A549 (cell line): ENCODE data around the gene EP400. TPM values are rescaled to one million over a fixed set of nuclear protein-coding genes. Genes with fewer than 3 reads are reported as not detected.

Experiments used
- ATAC-seq, 2 experiments: fragments of 200-7000 bp in 1 of 2; fragments of >200 bp in 1 of 2; cut with Nextera tagmentation in 1 of 2; cut with Tn5 transposase in 1 of 2; 3 replicates each; pipeline versions ENCODE4 v1.8.0 to v1.9.1; 2018 to 2020; ENCODE audit warnings: mild to moderate bottlenecking in 1 of 2, moderate library complexity in 1 of 2
- CTCF ChIA-PET: fragments of 300-600 bp; sonication (Branson Sonifier 250); formaldehyde crosslinking; extraction: SDS; loops from one replicate; lab custom pipeline; 2021; ENCODE audit warnings: antibody characterized with exemption, inconsistent platforms; lab: Yijun Ruan, JAX
- POLR2A ChIA-PET: fragments of 350-600 bp; formaldehyde crosslinking; extraction: SDS; loops from one replicate; lab custom pipeline; 2021; ENCODE audit warnings: antibody characterized with exemption, inconsistent platforms; lab: Yijun Ruan, JAX
- DNase-seq, 2 experiments: peaks; one replicate each; pipeline versions ENCODE4 v3.0.0 to v3.0.0-alpha.2; 2011 to 2016; ENCODE audit warnings: low read depth in 1 of 2, low spot score in 1 of 2
- FAIRE-seq: peaks from 2 replicates; lab custom pipeline; 2011; peaks lifted over from hg19 to GRCh38; lab: Jason Lieb, UNC
- H3K27ac ChIP-seq, 2 experiments: fragments of >200 bp; sonication (Bioruptor Twin); formaldehyde crosslinking; 3 replicates each; pipeline ENCODE4 v1.5.1; 2016 to 2017
- H3K4me1 ChIP-seq: fragments of >200 bp; sonication (Bioruptor Twin); formaldehyde crosslinking; 3 replicates; pipeline ENCODE4 v1.6.1; 2016
- H3K4me2 ChIP-seq: fragments of >200 bp; sonication (Bioruptor Twin); formaldehyde crosslinking; 3 replicates; pipeline ENCODE4 v1.6.1; 2016
- H3K4me3 ChIP-seq: fragments of >200 bp; sonication (Bioruptor Twin); formaldehyde crosslinking; 3 replicates; pipeline ENCODE4 v1.5.1; 2016
- H3K9me3 ChIP-seq: fragments of >200 bp; sonication (Bioruptor Twin); formaldehyde crosslinking; 3 replicates; pipeline ENCODE4 v1.6.1; 2016
- ATOH8 ChIP-seq: fragments of 250-450 bp; sonication (Bioruptor Pico); IDR thresholded peaks from 2 replicates; pipeline ENCODE4 v1.5.0; 2020; ENCODE audit warnings: low read depth, mild to moderate bottlenecking, moderate library complexity
- BCL3 ChIP-seq: fragments of >200 bp; sonication (Bioruptor Twin); formaldehyde crosslinking; IDR thresholded peaks from 3 replicates; pipeline ENCODE4 v1.6.1; 2016
- CBX2 ChIP-seq: fragments of 200-600 bp; sonication (generic); IDR thresholded peaks from 2 replicates; pipeline ENCODE4 v1.6.1; 2016; ENCODE audit warnings: low read depth, mild to moderate bottlenecking, borderline replicate concordance
- CBX8 ChIP-seq: fragments of 200-600 bp; sonication (generic); IDR thresholded peaks from 2 replicates; pipeline ENCODE4 v1.6.1; 2016
- EHF ChIP-seq: fragments of 250-450 bp; sonication (Bioruptor Pico); IDR thresholded peaks from 2 replicates; pipeline ENCODE4 v1.5.0; 2020; ENCODE audit warnings: mild to moderate bottlenecking
- ELK1 ChIP-seq: fragments of 150-350 bp; IDR thresholded peaks from 2 replicates; pipeline ENCODE4 v1.6.1; 2014; ENCODE audit warnings: low read depth, mild to moderate bottlenecking, low read length
- EP300 ChIP-seq, 2 experiments: fragments of >200 bp; sonication (Bioruptor Twin); formaldehyde crosslinking; IDR thresholded peaks; 2 replicates in 1 of 2; 3 replicates in 1 of 2; pipeline ENCODE4 v1.6.1; 2016 to 2017
- ESRRA ChIP-seq: fragments of 150-350 bp; IDR thresholded peaks from 2 replicates; pipeline ENCODE4 v1.6.1; 2014; ENCODE audit warnings: mild to moderate bottlenecking, low read length, borderline replicate concordance
- FOSL2 ChIP-seq, 2 experiments: fragments of 450-650 bp in 1 of 2; fragments of >200 bp in 1 of 2; sonication (Bioruptor Twin) in 1 of 2; formaldehyde crosslinking; IDR thresholded peaks; 2 replicates each; pipeline versions ENCODE4 v1.5.0 to v1.6.1; 2016 to 2020; ENCODE audit warnings: mild to moderate bottlenecking in 1 of 2, moderate library complexity in 1 of 2
- FOXS1 ChIP-seq: fragments of 250-450 bp; sonication (Bioruptor Pico); IDR thresholded peaks from 2 replicates; pipeline ENCODE4 v1.5.0; 2020; ENCODE audit warnings: mild to moderate bottlenecking, moderate library complexity
- HES2 ChIP-seq: fragments of >200 bp; sonication (Bioruptor Twin); formaldehyde crosslinking; IDR thresholded peaks from 2 replicates; pipeline ENCODE4 v1.6.1; 2016
- HMGXB4 ChIP-seq: fragments of 250-450 bp; sonication (Bioruptor Pico); IDR thresholded peaks from 2 replicates; pipeline ENCODE4 v1.5.0; 2021; ENCODE audit warnings: mild to moderate bottlenecking, moderate library complexity, borderline replicate concordance
- HOXA7 ChIP-seq: fragments of 250-450 bp; sonication (Bioruptor Pico); IDR thresholded peaks from 2 replicates; pipeline ENCODE4 v1.5.0; 2020; ENCODE audit warnings: mild to moderate bottlenecking, moderate library complexity
- MYC ChIP-seq: IDR thresholded peaks from 2 replicates; pipeline ENCODE4 v1.6.1; 2012; ENCODE audit warnings: mild to moderate bottlenecking, inconsistent platforms, low read length, improper control_type of control experiment, borderline replicate concordance
- NFE2L2 ChIP-seq: fragments of 150-350 bp; conservative IDR thresholded peaks from 2 replicates; pipeline ENCODE4 v1.6.1; 2014; ENCODE audit warnings: low read length
- POLR2AphosphoS2 ChIP-seq: conservative IDR thresholded peaks from 2 replicates; pipeline ENCODE4 v1.6.1; 2012; ENCODE audit warnings: low read length, improper control_type of control experiment, inconsistent platforms
- SMC3 ChIP-seq: fragments of >200 bp; sonication (Bioruptor Twin); formaldehyde crosslinking; IDR thresholded peaks from 3 replicates; pipeline ENCODE4 v1.6.1; 2018; ENCODE audit warnings: inconsistent platforms
- SREBF2 ChIP-seq: fragments of 450-650 bp; IDR thresholded peaks from 2 replicates; pipeline ENCODE4 v1.6.1; 2014; ENCODE audit warnings: mild to moderate bottlenecking, moderate library complexity
- USF2 ChIP-seq: fragments of 450-650 bp; IDR thresholded peaks from 2 replicates; pipeline ENCODE4 v1.6.1; 2014; ENCODE audit warnings: antibody characterized with exemption
- ZC3H11A ChIP-seq: fragments of 450-650 bp; IDR thresholded peaks from 2 replicates; pipeline ENCODE4 v1.6.1; 2014; ENCODE audit warnings: antibody characterized with exemption, mild to moderate bottlenecking
- ZFP36 ChIP-seq: fragments of 450-650 bp; IDR thresholded peaks from 2 replicates; pipeline ENCODE4 v1.6.1; 2014; ENCODE audit warnings: borderline replicate concordance; ENCODE audit not compliant: partially characterized antibody
- ZSCAN20 ChIP-seq: fragments of 250-450 bp; sonication (Bioruptor Pico); IDR thresholded peaks from 2 replicates; pipeline ENCODE4 v1.8.0; 2022; ENCODE audit warnings: mild to moderate bottlenecking, moderate library complexity
- WGBS: methylation state at CpG from one replicate; pipeline ENCODE4 v1.1.6; 2017; ENCODE audit errors: missing lambda C conversion rate; 5-methylcytosine and 5-hydroxymethylcytosine counted together
- polyA plus RNA-seq, 4 experiments: library from polyadenylated mRNA; depleted of rRNA in 3 of 4; stranded (reverse); fragments of >200 nt; fragmentation: RNase III in 1 of 4; extraction: RNeasy Plus Mini Kit Qiagen cat#74134 plus additional on column Dnase treatment in 1 of 4; gene quantifications; 2 replicates in 3 of 4; 3 replicates in 1 of 4; pipeline ENCODE4 v1.2.3, GENCODE V29; 2011 to 2017

The EP400 gene
- polyA plus RNA-seq, 2 of the 4 experiments (the other 2 are of a cell fraction), result 9.7 to 15.2 TPM

GRCh38 chr12:132033627-132034026, 83.9 kb downstream of the EP400 start:
- no peak for ATAC-seq
- Histone ChIP-seq H3K9me3 (no peaks in the 10 kb centered on the region), H3K4me2 (no peak overlapping the region), H3K4me3 (no peak overlapping the region), H3K27ac (no peak overlapping the region), H3K4me1 (peaks cover 7% of the 10 kb centered on the region; the same call in 1 of the 3 replicates)
- no peak for FAIRE-seq
- no peak for TF ChIP-seq POLR2AphosphoS2
- TF ChIP-seq HOXA7 (CRISPR knock-in tag), result no peak
- TF ChIP-seq CBX8, result no peak
- TF ChIP-seq ZC3H11A, result no peak
- TF ChIP-seq SREBF2, result no peak
- TF ChIP-seq MYC, result no peak
- TF ChIP-seq ESRRA, result no peak
- no peak for TF ChIP-seq ZFP36
- no peak for TF ChIP-seq ATOH8
- no peak for TF ChIP-seq ZSCAN20 (CRISPR knock-in tag)
- DNase-seq, result no peak
- CTCF ChIA-PET, result interaction anchor here (1.0 kb wide), 1 partner anchor 10 kb away, joined by 5 read pairs; no protein-coding TSS in a partner anchor
- POLR2A ChIA-PET, result no interaction called here
- WGBS, result 92% methylated on average over 5 of the region's 5 CpGs

GRCh38 chr12:132036063-132036683, 86.4 kb downstream of the EP400 start:
- ChIA-PET CTCF (interaction anchor here (1.0 kb wide), 1 partner anchor 9 kb away, joined by 3 read pairs; no protein-coding TSS in a partner anchor), POLR2A (no interaction called here)
- H3K4me1 ChIP-seq, result no peaks in the 10 kb centered on the region
- H3K27ac ChIP-seq, result no peak overlapping the region
- no peak overlapping the region for H3K4me3 ChIP-seq
- ATAC-seq (no peak), FAIRE-seq (no peak), DNase-seq (no peak)
- 95% methylated on average over 31 of the region's 31 CpGs for WGBS
- no peaks in the 10 kb centered on the region for H3K9me3 ChIP-seq
- no peak for TF ChIP-seq SMC3
- TF ChIP-seq POLR2AphosphoS2, result no peak
- TF ChIP-seq ZSCAN20 (CRISPR knock-in tag), result no peak
- no peak for TF ChIP-seq BCL3
- no peak for TF ChIP-seq NFE2L2
- no peak for TF ChIP-seq HES2
- no peak for TF ChIP-seq EP300 (IDR thresholded peaks at IDR 0.05)
- TF ChIP-seq MYC, result no peak
- no peak for TF ChIP-seq HMGXB4 (CRISPR knock-in tag)
- TF ChIP-seq EHF (CRISPR knock-in tag), result no peak
- no peak overlapping the region for H3K4me2 ChIP-seq

GRCh38 chr12:132040906-132041606, 91.3 kb downstream of the EP400 start:
- Histone ChIP-seq H3K27ac (no peak overlapping the region), H3K4me1 (no peaks in the 10 kb centered on the region), H3K4me2 (no peak overlapping the region), H3K4me3 (no peak overlapping the region), H3K9me3 (no peaks in the 10 kb centered on the region)
- no peak for FAIRE-seq
- POLR2A ChIA-PET, result no interaction called here
- DNase-seq, result no peak
- CTCF ChIA-PET, result interaction anchor here (0.6 to 0.7 kb wide), 2 partner anchors 10 to 64 kb away, joined by 3 read pairs; no protein-coding TSS in a partner anchor
- 92% methylated on average over 20 of the region's 20 CpGs for WGBS
- ATAC-seq, result no peak
- TF ChIP-seq USF2, result no peak
- no peak for TF ChIP-seq CBX2
- no peak for TF ChIP-seq POLR2AphosphoS2
- TF ChIP-seq FOSL2 (IDR thresholded peaks at IDR 0.05), result no peak
- no peak for TF ChIP-seq FOSL2 (CRISPR knock-in tag; IDR thresholded peaks at IDR 0.05)
- no peak for TF ChIP-seq ELK1
- no peak for TF ChIP-seq FOXS1 (CRISPR knock-in tag)
